Endometrial microvascular endothelial cells (primary cell): ENCODE data around the gene ADAR. TPM values are rescaled to one million over a fixed set of nuclear protein-coding genes. Genes with fewer than 3 reads are reported as not detected.

Experiments
- in situ Hi-C: cut with HindIII; loops from 2 replicates; pipeline ENCODE4 v1.10.0; 2017; ENCODE audit warnings: low sequenced_read_pairs, low pct_unique_long_range_greater_than_20kb; ENCODE audit errors: inconsistent ontology term
- total RNA-seq: library from RNA; depleted of rRNA; stranded (reverse); fragments of >200 nt; gene quantifications from one replicate; pipeline ENCODE4 v1.2.3, GENCODE V29; 2015; ENCODE audit errors: inconsistent ontology term

ADAR gene
- total RNA-seq, 1 donor from 2014 or later = 107 TPM

GRCh38 chr1:154620751-154621150 is 12.8 kb upstream of the ADAR start:
- in situ Hi-C loops = no loop called here

- in situ Hi-C loops = no loop called here
Measured at GRCh38 chr1:154619181-154619948, 11.4 kb upstream of the ADAR start.

- in situ Hi-C loops = no loop called here
Measured at GRCh38 chr1:154616659-154617345, 8.8 kb upstream of the ADAR start.

GRCh38 chr1:154615411-154615810 is 7.4 kb upstream of the ADAR start:
- in situ Hi-C loops = no loop called here

- in situ Hi-C loops = no loop called here
Measured at GRCh38 chr1:154614901-154615300, 6.9 kb upstream of the ADAR start.

- in situ Hi-C loops = no loop called here
Measured at GRCh38 chr1:154614247-154614646, 6.3 kb upstream of the ADAR start.

- in situ Hi-C loops = no loop called here
Measured at GRCh38 chr1:154611150-154611862, 3.3 kb upstream of the ADAR start.

- in situ Hi-C loops = no loop called here
Measured at GRCh38 chr1:154609398-154610380, 1.7 kb upstream of the ADAR start.

- in situ Hi-C loops = no loop called here
Measured at GRCh38 chr1:154608397-154609270, 648 bp upstream of the ADAR start.

- in situ Hi-C loops = no loop called here
Measured at GRCh38 chr1:154607106-154607608, 829 bp downstream of the ADAR start.

GRCh38 chr1:154605534-154605933 is 2.5 kb downstream of the ADAR start:
- in situ Hi-C loops = no loop called here

- in situ Hi-C loops = no loop called here
Measured at GRCh38 chr1:154603317-154603716, 4.7 kb downstream of the ADAR start.

- in situ Hi-C loops = no loop called here
Measured at GRCh38 chr1:154599658-154600057, 8.3 kb downstream of the ADAR start.

GRCh38 chr1:154598871-154599635 is 8.9 kb downstream of the ADAR start:
- in situ Hi-C loops = no loop called here

- in situ Hi-C loops = no loop called here
Measured at GRCh38 chr1:154595621-154596020, 12.4 kb downstream of the ADAR start.

GRCh38 chr1:154594811-154595210 is 13.2 kb downstream of the ADAR start:
- in situ Hi-C loops = no loop called here

- in situ Hi-C loops = no loop called here
Measured at GRCh38 chr1:154593390-154593789, 14.6 kb downstream of the ADAR start.
